Fibroblast of lung (primary cell): Measurements from ENCODE around the gene CNPPD1. TPM values are rescaled to one million over a fixed set of nuclear protein-coding genes. Genes with fewer than 3 reads are reported as not detected.

ENCODE experiments used
- DNase-seq, 2 donors: peaks; one replicate each; pipeline versions ENCODE4 v3.0.0 to v3.0.0-alpha.2; 2010; ENCODE audit warnings: low read depth in 2 of 2
- H2AFZ ChIP-seq: 2 replicates; pipeline ENCODE4 v1.5.1; 2012; ENCODE audit warnings: low read length, control low read depth, inconsistent platforms
- H3K27ac ChIP-seq: 2 replicates; pipeline ENCODE4 v1.5.1; 2011; ENCODE audit warnings: low read length, control low read depth; ENCODE audit not compliant: insufficient read depth
- H3K27me3 ChIP-seq: 2 replicates; pipeline ENCODE4 v1.5.1; 2011; ENCODE audit warnings: mild to moderate bottlenecking, low read length; ENCODE audit not compliant: control insufficient read depth, insufficient read depth
- H3K36me3 ChIP-seq: 2 replicates; pipeline ENCODE4 v1.5.1; 2011; ENCODE audit warnings: low read length; ENCODE audit not compliant: control insufficient read depth, insufficient read depth
- H3K4me1 ChIP-seq: 2 replicates; pipeline ENCODE4 v1.5.1; 2011; ENCODE audit warnings: low read length; ENCODE audit not compliant: control insufficient read depth, insufficient read depth; ENCODE audit errors: extremely low read depth
- H3K4me2 ChIP-seq: 2 replicates; pipeline ENCODE4 v1.5.1; 2011; ENCODE audit warnings: low read length, control low read depth; ENCODE audit not compliant: insufficient read depth; ENCODE audit errors: extremely low read depth
- H3K4me3 ChIP-seq, 4 experiments: fragments of 200-600 bp in 1 of 4; sonication (generic) in 1 of 4; replicated peaks in 1 of 4; 2 replicates each; pipeline ENCODE4 v1.5.1; 2011 to 2016; ENCODE audit warnings: low read length in 4 of 4, low read depth in 3 of 4, mild to moderate bottlenecking in 3 of 4, control low read depth in 2 of 4, inconsistent platforms in 1 of 4, mixed read lengths in 1 of 4; ENCODE audit not compliant: insufficient read depth in 1 of 4; ENCODE audit errors: control extremely low read depth in 1 of 4
- H3K79me2 ChIP-seq: 2 replicates; pipeline ENCODE4 v1.5.1; 2012; ENCODE audit warnings: mild to moderate bottlenecking, low read length, inconsistent platforms; ENCODE audit not compliant: control insufficient read depth, insufficient read depth
- H3K9ac ChIP-seq: 2 replicates; pipeline ENCODE4 v1.5.1; 2011; ENCODE audit warnings: mild to moderate bottlenecking, low read length, control low read depth; ENCODE audit not compliant: insufficient read depth
- H3K9me3 ChIP-seq: 2 replicates; pipeline ENCODE4 v1.5.1; 2012; ENCODE audit warnings: low read depth, low read length; ENCODE audit not compliant: control insufficient read depth, insufficient read depth
- H4K20me1 ChIP-seq: 2 replicates; pipeline ENCODE4 v1.5.1; 2011; ENCODE audit warnings: low read length; ENCODE audit not compliant: control insufficient read depth, insufficient read depth; ENCODE audit errors: extremely low read depth
- CTCF ChIP-seq, 2 donors: IDR thresholded peaks in 1 of 2; conservative IDR thresholded peaks in 1 of 2; 1 replicate in 1 of 2; 2 replicates in 1 of 2; pipeline ENCODE4 v1.5.1; 2011 to 2012; ENCODE audit warnings: low read length in 2 of 2, control low read depth in 1 of 2, inconsistent platforms in 1 of 2, low read depth in 1 of 2, mild to moderate bottlenecking in 1 of 2
- EZH2 ChIP-seq: IDR thresholded peaks from 2 replicates; pipeline ENCODE4 v1.5.1; 2012; ENCODE audit warnings: low read length, control low read depth, mild to moderate bottlenecking; ENCODE audit errors: missing control alignments
- polyA plus RNA-seq, 2 donors: library from polyadenylated mRNA; depleted of rRNA in 1 of 2; stranded (reverse) in 1 of 2; unstranded in 1 of 2; fragments of >200 nt; gene quantifications; 2 replicates each; pipeline ENCODE4 v1.2.1, GENCODE V29; 2011 to 2012; ENCODE audit warnings: missing spikeins in 1 of 2
- total RNA-seq: library from RNA; depleted of rRNA; stranded (reverse); fragments of >200 nt; gene quantifications from 2 replicates; pipeline ENCODE4 v1.2.1, GENCODE V29; 2014

CNPPD1 gene
- total and polyA plus RNA-seq, 2 donors (not counting 1 experiment from before 2014, with no cell fraction given): 33.5 to 42.2 TPM

GRCh38 chr2:219218732-219219701 is 42.3 kb upstream of the CNPPD1 start, which contains the start of gene ABCB6:
ABCB6 (minus strand) TSS chr2:219218958; CDS start chr2:219218673, 285 bp downstream.
- Histone ChIP-seq H3K27me3 (no peaks in the 10 kb centered on the region), H3K4me3 (peak within 1 kb of the TSS; percentile 43 to 65 (median 53)), H2AFZ (peak within 1 kb of the TSS; percentile 9), H3K36me3 (peaks cover 22% of the 10 kb centered on the region), H3K9me3 (no peaks in the 10 kb centered on the region), H3K4me2 (peak within 1 kb of the TSS; percentile 74), H3K9ac (peak within 1 kb of the TSS; percentile 74), H3K79me2 (no peaks in the 10 kb centered on the region), H4K20me1 (no peaks in the 10 kb centered on the region), H3K27ac (peak within 1 kb of the TSS; percentile 87), H3K4me1 (peaks cover 13% of the 10 kb centered on the region)
- peak; percentile 90 to 94 for DNase-seq
- no peak for TF ChIP-seq EZH2
- TF ChIP-seq CTCF (conservative IDR thresholded peaks at IDR 0.05 in 1 of 2, IDR thresholded peaks at IDR 0.05 in 1 of 2; ENCODE audit: low read depth in 1 of 2, low read length in 2 of 2): no peak

GRCh38 chr2:219218217-219218731 is 41.5 kb upstream of the CNPPD1 start:
- Histone ChIP-seq H3K9ac (peak overlapping the region; percentile 74), H4K20me1 (no peaks in the 10 kb centered on the region), H3K36me3 (peaks cover 23% of the 10 kb centered on the region), H3K4me2 (peak overlapping the region; percentile 74), H3K4me3 (peak overlapping the region; percentile 43 to 65 (median 53)), H3K27ac (peak overlapping the region; percentile 87), H3K79me2 (no peaks in the 10 kb centered on the region), H3K27me3 (no peaks in the 10 kb centered on the region), H3K4me1 (peaks cover 13% of the 10 kb centered on the region), H2AFZ (peak overlapping the region; percentile 9), H3K9me3 (no peaks in the 10 kb centered on the region)
- TF ChIP-seq EZH2 (no peak), CTCF (conservative IDR thresholded peaks at IDR 0.05 in 1 of 2, IDR thresholded peaks at IDR 0.05 in 1 of 2; ENCODE audit: low read depth in 1 of 2, low read length in 2 of 2) (no peak)
- DNase-seq: peak; percentile 69 to 81

GRCh38 chr2:219216535-219216915 is 39.8 kb upstream of the CNPPD1 start:
- H3K27me3 ChIP-seq: no peaks in the 10 kb centered on the region
- H3K4me1 ChIP-seq: peaks cover 13% of the 10 kb centered on the region
- no peak overlapping the region for H3K9ac ChIP-seq
- H3K4me3 ChIP-seq: no peak overlapping the region
- H3K9me3 ChIP-seq: no peaks in the 10 kb centered on the region
- no peak overlapping the region for H3K4me2 ChIP-seq
- DNase-seq: no peak
- no peaks in the 10 kb centered on the region for H4K20me1 ChIP-seq
- no peak overlapping the region for H2AFZ ChIP-seq
- H3K36me3 ChIP-seq: peaks cover 29% of the 10 kb centered on the region
- H3K27ac ChIP-seq: no peak overlapping the region
- H3K79me2 ChIP-seq: no peaks in the 10 kb centered on the region
- TF ChIP-seq CTCF (conservative IDR thresholded peaks at IDR 0.05 in 1 of 2, IDR thresholded peaks at IDR 0.05 in 1 of 2; ENCODE audit: low read depth in 1 of 2, low read length in 2 of 2) (no peak), EZH2 (no peak)
